ENCODE measurements around the gene ZNF319.
"Not testable (repeated sequence)": the region's sequence is repeated elsewhere in the genome, so short reads cannot be mapped to it uniquely, and the experiment has no call there.

The ZNF319 gene

GRCh38 chr16:58021661-58022551 is 21.4 kb upstream of the ZNF319 start:
- DNase-seq (ENCODE audit: low read depth in 3 of 3): no peak

GRCh38 chr16:58020628-58021521 is 20.4 kb upstream of the ZNF319 start:
- DNase-seq (ENCODE audit: low read depth in 3 of 3): peak in 2 of 3 experiments; percentile 21 to 41

- DNase-seq (ENCODE audit: low read depth in 3 of 3): no peak
Observed at GRCh38 chr16:58019866-58020538, 19.5 kb upstream of the ZNF319 start.

GRCh38 chr16:58018803-58019202 is 18.3 kb upstream of the ZNF319 start:
- DNase-seq (ENCODE audit: low read depth in 3 of 3): no peak

GRCh38 chr16:58016840-58017446 is 16.5 kb upstream of the ZNF319 start:
- no peak for DNase-seq (ENCODE audit: low read depth in 3 of 3)

- DNase-seq (ENCODE audit: low read depth in 3 of 3): no peak
Observed at GRCh38 chr16:58013201-58013956, 12.9 kb upstream of the ZNF319 start.

GRCh38 chr16:58012481-58012880 is 12.0 kb upstream of the ZNF319 start:
- no peak for DNase-seq (ENCODE audit: low read depth in 3 of 3)

- no peak for DNase-seq (ENCODE audit: low read depth in 3 of 3)
Observed at GRCh38 chr16:58011652-58012051, 11.2 kb upstream of the ZNF319 start.

- no peak for DNase-seq (ENCODE audit: low read depth in 3 of 3)
Observed at GRCh38 chr16:58010886-58011285, 10.4 kb upstream of the ZNF319 start.

GRCh38 chr16:58009856-58010416 is 9.5 kb upstream of the ZNF319 start:
- no peak for DNase-seq (ENCODE audit: low read depth in 3 of 3)

- DNase-seq (ENCODE audit: low read depth in 3 of 3): not testable (repeated sequence)
Observed at GRCh38 chr16:58004736-58005135, 4.3 kb upstream of the ZNF319 start.

GRCh38 chr16:58002936-58003335 is 2.5 kb upstream of the ZNF319 start:
- no peak for DNase-seq (ENCODE audit: low read depth in 3 of 3)

- no peak for DNase-seq (ENCODE audit: low read depth in 3 of 3)
Observed at GRCh38 chr16:58002416-58002800, 1.9 kb upstream of the ZNF319 start.

- DNase-seq (ENCODE audit: low read depth in 3 of 3): no peak
Observed at GRCh38 chr16:58001781-58002415, 1.4 kb upstream of the ZNF319 start.

GRCh38 chr16:58000706-58001676 is 519 bp upstream of the ZNF319 start, which contains the start of gene USB1:
TSS of gene USB1 (plus strand) at chr16:58001407. CDS start at chr16:58001484, 77 bp downstream.
- peak; percentile 70 to 80 (median 76) for DNase-seq (ENCODE audit: low read depth in 3 of 3)

GRCh38 chr16:57999366-57999970 is 1.0 kb downstream of the ZNF319 start:
- DNase-seq (ENCODE audit: low read depth in 3 of 3): no peak

- no peak for DNase-seq (ENCODE audit: low read depth in 3 of 3)
Observed at GRCh38 chr16:57998992-57999365, 1.5 kb downstream of the ZNF319 start.

- peak; percentile 21 to 35 (median 21) for DNase-seq (ENCODE audit: low read depth in 3 of 3)
Observed at GRCh38 chr16:57998486-57998885, 2.0 kb downstream of the ZNF319 start.
